Uterus (tissue), 2 donors: ENCODE results near the gene LRRC63.

Experiments used
- POLR2A ChIP-seq, 2 donors: fragments of 450-650 bp; IDR thresholded peaks; one replicate each; pipeline ENCODE4 v1.6.1; 2016; ENCODE audit warnings: antibody characterized with exemption in 2 of 2, mild to moderate bottlenecking in 1 of 2, moderate library complexity in 1 of 2
- TF ChIP-seq, protein P1 (sequence below), 4 experiments: fragments of 200-600 bp in 2 of 4; fragments of 450-650 bp in 2 of 4; sonication (generic) in 2 of 4; IDR thresholded peaks; one replicate each; pipeline ENCODE4 v1.5.1; 2016 to 2019; ENCODE audit warnings: antibody characterized with exemption in 4 of 4, mild to moderate bottlenecking in 2 of 4, moderate library complexity in 1 of 4

DNA sequence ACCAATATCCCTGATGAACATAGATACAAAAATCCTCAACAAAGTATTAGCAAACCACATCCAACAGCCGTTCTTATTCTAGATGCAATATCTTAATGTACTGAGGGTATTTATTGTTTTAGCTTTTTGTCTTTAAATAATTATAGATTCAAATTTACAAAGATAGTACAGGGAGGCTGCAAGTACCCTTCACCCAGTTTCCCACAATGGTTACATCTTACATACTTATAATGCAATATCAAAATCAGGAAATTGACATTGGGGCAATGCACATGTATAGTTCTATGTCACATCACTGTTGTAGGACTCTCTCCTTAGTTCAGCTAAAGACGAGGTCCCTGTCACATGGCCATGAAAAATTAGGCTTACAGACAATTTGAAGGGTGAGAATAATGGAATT is 99.5 kb downstream of the LRRC63 start:
- TF ChIP-seq, protein P1, sequence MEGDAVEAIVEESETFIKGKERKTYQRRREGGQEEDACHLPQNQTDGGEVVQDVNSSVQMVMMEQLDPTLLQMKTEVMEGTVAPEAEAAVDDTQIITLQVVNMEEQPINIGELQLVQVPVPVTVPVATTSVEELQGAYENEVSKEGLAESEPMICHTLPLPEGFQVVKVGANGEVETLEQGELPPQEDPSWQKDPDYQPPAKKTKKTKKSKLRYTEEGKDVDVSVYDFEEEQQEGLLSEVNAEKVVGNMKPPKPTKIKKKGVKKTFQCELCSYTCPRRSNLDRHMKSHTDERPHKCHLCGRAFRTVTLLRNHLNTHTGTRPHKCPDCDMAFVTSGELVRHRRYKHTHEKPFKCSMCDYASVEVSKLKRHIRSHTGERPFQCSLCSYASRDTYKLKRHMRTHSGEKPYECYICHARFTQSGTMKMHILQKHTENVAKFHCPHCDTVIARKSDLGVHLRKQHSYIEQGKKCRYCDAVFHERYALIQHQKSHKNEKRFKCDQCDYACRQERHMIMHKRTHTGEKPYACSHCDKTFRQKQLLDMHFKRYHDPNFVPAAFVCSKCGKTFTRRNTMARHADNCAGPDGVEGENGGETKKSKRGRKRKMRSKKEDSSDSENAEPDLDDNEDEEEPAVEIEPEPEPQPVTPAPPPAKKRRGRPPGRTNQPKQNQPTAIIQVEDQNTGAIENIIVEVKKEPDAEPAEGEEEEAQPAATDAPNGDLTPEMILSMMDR (IDR thresholded peaks at IDR 0.05), result no peak
- no peak for TF ChIP-seq POLR2A (IDR thresholded peaks at IDR 0.05)
